IPS-18c (cell line): Measurements from ENCODE around the gene DLG5.

Experiments
- H3K4me3 ChIP-seq: 2 replicates; pipeline ENCODE4 v1.7.0; 2013; ENCODE audit warnings: low read depth, mild to moderate bottlenecking, low read length, moderate library complexity; ENCODE audit not compliant: insufficient read depth
- H3K9me3 ChIP-seq: one replicate; pipeline ENCODE4 v1.6.1; 2013; ENCODE audit warnings: mild to moderate bottlenecking, low read length, moderate library complexity; ENCODE audit not compliant: control insufficient read depth, insufficient read depth

DLG5 gene

GRCh38 chr10:77846718-77847311, 79.7 kb downstream of the DLG5 start:
- no peaks in the 10 kb centered on the region for H3K9me3 ChIP-seq
- H3K4me3 ChIP-seq: no peak overlapping the region

DNA sequence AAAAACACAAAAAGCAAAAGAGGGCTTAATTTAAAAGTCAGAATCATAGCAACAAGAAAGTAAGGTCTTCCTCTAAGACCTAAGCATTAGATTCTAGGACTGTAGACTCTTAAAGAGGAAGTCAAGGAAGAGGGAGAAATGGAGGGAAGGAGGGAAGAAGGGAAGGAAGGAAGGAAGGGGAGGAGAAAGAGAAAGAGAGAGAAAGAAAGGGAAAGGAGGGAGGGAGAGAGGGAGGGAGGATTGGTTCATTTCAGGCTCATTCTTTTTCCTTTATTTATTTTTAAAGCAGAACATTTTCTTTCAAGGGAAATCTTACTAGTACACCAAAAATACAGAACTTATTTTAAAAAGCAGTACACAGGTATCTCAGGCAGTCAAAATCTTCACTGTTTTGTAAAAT, 81.1 kb downstream of the DLG5 start:
- Histone ChIP-seq H3K9me3 (no peaks in the 10 kb centered on the region), H3K4me3 (no peak overlapping the region)

GRCh38 chr10:77844713-77845445, 81.7 kb downstream of the DLG5 start:
- Histone ChIP-seq H3K9me3 (no peaks in the 10 kb centered on the region), H3K4me3 (no peak overlapping the region)

- H3K4me3 ChIP-seq: no peak overlapping the region
- H3K9me3 ChIP-seq: no peaks in the 10 kb centered on the region
Observed at GRCh38 chr10:77844177-77844576, 82.4 kb downstream of the DLG5 start.

- Histone ChIP-seq H3K9me3 (no peaks in the 10 kb centered on the region), H3K4me3 (no peak overlapping the region)
Observed at GRCh38 chr10:77843264-77843663, 83.3 kb downstream of the DLG5 start.

GRCh38 chr10:77842652-77843212, 83.8 kb downstream of the DLG5 start:
- H3K4me3 ChIP-seq: no peak overlapping the region
- H3K9me3 ChIP-seq: no peaks in the 10 kb centered on the region

DNA sequence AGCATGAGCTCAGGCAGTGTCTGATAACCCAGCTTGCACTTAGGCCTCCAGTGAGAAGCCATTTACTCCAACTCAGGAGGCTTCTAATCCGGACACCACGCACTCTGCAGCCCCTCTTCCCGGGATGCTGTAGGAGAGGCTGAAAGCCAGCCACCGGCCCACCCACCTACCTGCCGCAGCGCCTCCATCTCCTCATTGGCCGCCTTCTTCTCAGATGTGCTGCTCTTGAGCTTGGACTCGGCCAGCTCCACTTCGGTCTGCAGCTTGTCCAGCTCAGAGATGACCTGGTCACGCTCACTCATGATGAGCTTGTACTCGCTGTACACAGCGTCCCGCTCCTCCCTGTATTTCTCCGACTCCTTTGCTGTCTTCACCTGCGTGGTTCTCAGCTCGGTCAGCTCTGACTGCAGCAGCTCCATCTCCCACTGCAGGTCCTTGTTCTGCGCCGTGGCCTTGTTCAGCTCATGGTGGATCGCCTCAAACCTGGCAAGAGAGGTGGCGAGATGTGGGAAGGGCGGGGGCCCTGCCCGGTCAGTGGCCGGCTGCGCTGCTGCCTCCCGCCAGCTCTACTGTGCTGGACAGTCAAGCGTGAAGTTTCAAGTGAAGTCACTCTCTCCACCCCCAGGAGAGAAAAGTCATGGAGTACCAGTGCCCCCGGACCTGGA, 84.7 kb downstream of the DLG5 start:
- H3K4me3 ChIP-seq: no peak overlapping the region

DNA sequence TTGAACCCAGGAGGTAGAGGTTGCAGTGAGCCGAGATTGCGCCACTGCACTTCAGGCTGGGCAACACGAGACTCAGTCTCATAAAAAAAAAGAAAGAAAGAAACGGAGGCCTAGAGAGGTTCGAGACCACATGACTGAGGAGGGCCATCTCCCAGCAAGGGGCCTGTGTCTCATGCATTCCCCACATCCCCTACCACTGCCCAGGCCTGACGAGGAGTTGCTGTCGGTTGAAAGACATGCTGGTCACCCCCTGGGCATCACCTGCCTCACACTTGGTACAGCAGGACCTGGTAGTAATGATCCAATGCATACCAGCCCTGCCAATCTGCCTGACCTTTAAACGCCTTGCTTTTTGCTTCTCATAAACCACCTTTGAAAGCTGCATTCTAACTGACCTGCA, 85.9 kb downstream of the DLG5 start:
- H3K4me3 ChIP-seq: no peak overlapping the region
- no peaks in the 10 kb centered on the region for H3K9me3 ChIP-seq

More for the DNA sequence above, 84.7 kb downstream of the DLG5 start:
- H3K9me3 ChIP-seq: no peaks in the 10 kb centered on the region

DNA sequence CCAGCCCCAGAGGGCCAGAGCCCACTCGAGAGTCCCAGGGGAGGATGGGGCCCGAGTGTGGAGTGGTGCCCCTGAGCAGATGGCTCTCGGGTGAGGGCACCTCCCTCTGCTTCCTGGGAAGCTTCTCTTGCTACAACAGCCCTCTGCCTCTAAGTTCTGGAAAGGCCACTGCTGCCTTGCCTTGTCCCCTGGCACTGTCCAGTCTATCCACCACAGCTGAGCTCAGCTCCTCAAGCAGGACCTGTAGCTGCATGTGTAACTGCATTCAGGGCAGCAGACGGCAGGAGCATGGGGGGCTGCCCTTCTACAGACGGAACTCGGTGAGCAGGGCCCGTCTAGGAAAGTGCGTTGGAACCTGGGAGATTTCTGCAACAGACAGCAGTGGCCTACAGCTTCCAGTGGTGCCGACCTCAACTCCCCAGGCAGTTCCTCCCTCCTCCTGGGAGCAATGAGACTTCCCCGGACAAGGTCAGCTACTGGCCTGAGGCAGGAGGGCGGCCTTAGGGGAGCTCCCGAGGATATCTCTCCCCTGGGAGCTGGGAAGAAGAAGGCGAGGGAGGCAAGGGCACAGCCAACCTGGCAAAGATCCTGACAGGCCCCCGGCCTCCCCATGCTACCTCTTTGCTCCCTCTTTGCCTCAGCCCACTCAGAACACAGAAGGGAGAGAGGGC, 88.5 kb downstream of the DLG5 start:
- no peaks in the 10 kb centered on the region for H3K9me3 ChIP-seq
- H3K4me3 ChIP-seq: no peak overlapping the region

GRCh38 chr10:77837248-77837924, 89.2 kb downstream of the DLG5 start:
- H3K4me3 ChIP-seq: no peak overlapping the region
- H3K9me3 ChIP-seq: no peaks in the 10 kb centered on the region

- Histone ChIP-seq H3K9me3 (no peaks in the 10 kb centered on the region), H3K4me3 (no peak overlapping the region)
Observed at GRCh38 chr10:77836299-77836820, 90.2 kb downstream of the DLG5 start.

- H3K9me3 ChIP-seq: no peaks in the 10 kb centered on the region
Observed at GRCh38 chr10:77835669-77836086, 90.9 kb downstream of the DLG5 start.

GRCh38 chr10:77834943-77835668, 91.4 kb downstream of the DLG5 start:
- H3K4me3 ChIP-seq: no peak overlapping the region
- no peaks in the 10 kb centered on the region for H3K9me3 ChIP-seq

More at GRCh38 chr10:77835669-77836086, 90.9 kb downstream of the DLG5 start:
- H3K4me3 ChIP-seq: no peak overlapping the region

- no peaks in the 10 kb centered on the region for H3K9me3 ChIP-seq
- no peak overlapping the region for H3K4me3 ChIP-seq
Observed at GRCh38 chr10:77834540-77834939, 92.0 kb downstream of the DLG5 start.

GRCh38 chr10:77833792-77834191, 92.8 kb downstream of the DLG5 start:
- Histone ChIP-seq H3K9me3 (no peaks in the 10 kb centered on the region), H3K4me3 (no peak overlapping the region)

- Histone ChIP-seq H3K9me3 (no peaks in the 10 kb centered on the region), H3K4me3 (no peak overlapping the region)
Observed at GRCh38 chr10:77833225-77833624, 93.3 kb downstream of the DLG5 start.
